Measurements from ENCODE around the gene EIF3D. TPM values are rescaled to one million over a fixed set of nuclear protein-coding genes. Genes with fewer than 3 reads are reported as not detected.
A peak's percentile ranks its signal among the peaks of the same experiment; 100 is the strongest.

The EIF3D gene
- total and polyA plus RNA-seq, 2 of the 13 experiments (the other 11 are each of a cell fraction or from before 2014, with no cell fraction given): 118 to 274 TPM

DNA sequence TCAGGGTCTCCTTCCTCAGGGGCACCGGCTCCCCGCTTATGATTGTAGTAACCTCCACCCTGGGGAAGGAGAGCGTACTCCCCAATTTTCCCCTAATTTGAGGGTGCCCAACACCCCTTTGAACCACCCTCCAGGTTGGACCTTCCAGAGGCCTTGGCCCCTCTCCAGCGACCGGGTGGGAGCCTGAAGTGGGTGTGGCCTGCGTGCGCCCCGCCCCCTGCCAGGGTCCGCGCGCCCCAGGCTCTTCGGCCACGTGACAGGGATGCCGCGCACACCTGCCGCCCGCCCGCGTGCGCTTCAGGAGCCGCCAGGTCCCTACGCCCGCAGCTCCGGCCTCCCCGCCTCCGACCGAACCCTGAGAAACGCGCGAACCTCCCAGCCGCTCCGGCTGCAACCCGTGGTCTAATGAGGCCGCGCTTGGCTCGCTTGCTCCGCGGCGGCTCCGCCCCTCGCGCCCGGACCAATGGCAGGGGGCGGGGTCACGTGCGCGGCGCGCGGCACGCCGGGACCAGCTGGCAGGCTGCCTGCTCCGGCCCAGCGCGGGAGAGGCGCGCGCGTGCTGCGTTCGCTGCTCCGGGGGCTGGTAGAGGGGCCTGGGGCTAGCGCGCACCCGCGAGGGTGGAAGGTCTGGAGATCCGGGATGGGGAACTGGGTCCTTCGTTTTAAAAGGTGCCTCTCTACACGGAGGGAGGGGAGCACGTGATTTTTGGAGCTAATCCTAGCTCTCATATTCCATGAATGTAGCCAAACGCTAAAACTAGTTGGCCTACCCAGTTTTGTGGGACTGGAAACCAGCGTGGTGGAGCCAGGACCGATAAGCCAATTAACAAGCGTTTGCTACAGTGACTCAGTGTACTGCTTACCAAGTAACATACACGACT lies 22.1 kb downstream of the EIF3D start, which contains the start of gene FOXRED2 (continued):
- TF ChIP-seq TCF12 (IDR thresholded peaks at IDR 0.05): no peak
- peak; percentile 96 for TF ChIP-seq TCF12 (CRISPR knock-in tag; IDR thresholded peaks at IDR 0.05)
- peak; percentile 98 for TF ChIP-seq ZNF709 (CRISPR knock-in tag; IDR thresholded peaks at IDR 0.05)
- TF ChIP-seq, protein P1, sequence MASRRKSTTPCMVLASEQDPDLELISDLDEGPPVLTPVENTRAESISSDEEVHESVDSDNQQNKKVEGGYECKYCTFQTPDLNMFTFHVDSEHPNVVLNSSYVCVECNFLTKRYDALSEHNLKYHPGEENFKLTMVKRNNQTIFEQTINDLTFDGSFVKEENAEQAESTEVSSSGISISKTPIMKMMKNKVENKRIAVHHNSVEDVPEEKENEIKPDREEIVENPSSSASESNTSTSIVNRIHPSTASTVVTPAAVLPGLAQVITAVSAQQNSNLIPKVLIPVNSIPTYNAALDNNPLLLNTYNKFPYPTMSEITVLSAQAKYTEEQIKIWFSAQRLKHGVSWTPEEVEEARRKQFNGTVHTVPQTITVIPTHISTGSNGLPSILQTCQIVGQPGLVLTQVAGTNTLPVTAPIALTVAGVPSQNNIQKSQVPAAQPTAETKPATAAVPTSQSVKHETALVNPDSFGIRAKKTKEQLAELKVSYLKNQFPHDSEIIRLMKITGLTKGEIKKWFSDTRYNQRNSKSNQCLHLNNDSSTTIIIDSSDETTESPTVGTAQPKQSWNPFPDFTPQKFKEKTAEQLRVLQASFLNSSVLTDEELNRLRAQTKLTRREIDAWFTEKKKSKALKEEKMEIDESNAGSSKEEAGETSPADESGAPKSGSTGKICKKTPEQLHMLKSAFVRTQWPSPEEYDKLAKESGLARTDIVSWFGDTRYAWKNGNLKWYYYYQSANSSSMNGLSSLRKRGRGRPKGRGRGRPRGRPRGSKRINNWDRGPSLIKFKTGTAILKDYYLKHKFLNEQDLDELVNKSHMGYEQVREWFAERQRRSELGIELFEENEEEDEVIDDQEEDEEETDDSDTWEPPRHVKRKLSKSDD (CRISPR knock-in tag; IDR thresholded peaks at IDR 0.05; ENCODE audit: low read depth): peak; percentile 80; the same call in 1 of the 2 replicates
- TF ChIP-seq SNAI1 (CRISPR knock-in tag; IDR thresholded peaks at IDR 0.05; ENCODE audit: borderline replicate concordance): 0 out of 2 replicates have a peak, but pooled peaks have one; percentile 61
- TF ChIP-seq, protein P2, sequence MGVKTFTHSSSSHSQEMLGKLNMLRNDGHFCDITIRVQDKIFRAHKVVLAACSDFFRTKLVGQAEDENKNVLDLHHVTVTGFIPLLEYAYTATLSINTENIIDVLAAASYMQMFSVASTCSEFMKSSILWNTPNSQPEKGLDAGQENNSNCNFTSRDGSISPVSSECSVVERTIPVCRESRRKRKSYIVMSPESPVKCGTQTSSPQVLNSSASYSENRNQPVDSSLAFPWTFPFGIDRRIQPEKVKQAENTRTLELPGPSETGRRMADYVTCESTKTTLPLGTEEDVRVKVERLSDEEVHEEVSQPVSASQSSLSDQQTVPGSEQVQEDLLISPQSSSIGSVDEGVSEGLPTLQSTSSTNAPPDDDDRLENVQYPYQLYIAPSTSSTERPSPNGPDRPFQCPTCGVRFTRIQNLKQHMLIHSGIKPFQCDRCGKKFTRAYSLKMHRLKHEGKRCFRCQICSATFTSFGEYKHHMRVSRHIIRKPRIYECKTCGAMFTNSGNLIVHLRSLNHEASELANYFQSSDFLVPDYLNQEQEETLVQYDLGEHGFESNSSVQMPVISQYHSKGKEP (CRISPR knock-in tag; IDR thresholded peaks at IDR 0.05): no peak; the same call in 1 of the 2 replicates
- TF ChIP-seq SALL1 (CRISPR knock-in tag; IDR thresholded peaks at IDR 0.05): peak; percentile 96
- TF ChIP-seq, protein P3, sequence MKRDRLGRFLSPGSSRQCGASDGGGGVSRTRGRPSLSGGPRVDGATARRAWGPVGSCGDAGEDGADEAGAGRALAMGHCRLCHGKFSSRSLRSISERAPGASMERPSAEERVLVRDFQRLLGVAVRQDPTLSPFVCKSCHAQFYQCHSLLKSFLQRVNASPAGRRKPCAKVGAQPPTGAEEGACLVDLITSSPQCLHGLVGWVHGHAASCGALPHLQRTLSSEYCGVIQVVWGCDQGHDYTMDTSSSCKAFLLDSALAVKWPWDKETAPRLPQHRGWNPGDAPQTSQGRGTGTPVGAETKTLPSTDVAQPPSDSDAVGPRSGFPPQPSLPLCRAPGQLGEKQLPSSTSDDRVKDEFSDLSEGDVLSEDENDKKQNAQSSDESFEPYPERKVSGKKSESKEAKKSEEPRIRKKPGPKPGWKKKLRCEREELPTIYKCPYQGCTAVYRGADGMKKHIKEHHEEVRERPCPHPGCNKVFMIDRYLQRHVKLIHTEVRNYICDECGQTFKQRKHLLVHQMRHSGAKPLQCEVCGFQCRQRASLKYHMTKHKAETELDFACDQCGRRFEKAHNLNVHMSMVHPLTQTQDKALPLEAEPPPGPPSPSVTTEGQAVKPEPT (CRISPR knock-in tag; IDR thresholded peaks at IDR 0.05; ENCODE audit: low read depth): peak; percentile 96
- TF ChIP-seq, protein P4, sequence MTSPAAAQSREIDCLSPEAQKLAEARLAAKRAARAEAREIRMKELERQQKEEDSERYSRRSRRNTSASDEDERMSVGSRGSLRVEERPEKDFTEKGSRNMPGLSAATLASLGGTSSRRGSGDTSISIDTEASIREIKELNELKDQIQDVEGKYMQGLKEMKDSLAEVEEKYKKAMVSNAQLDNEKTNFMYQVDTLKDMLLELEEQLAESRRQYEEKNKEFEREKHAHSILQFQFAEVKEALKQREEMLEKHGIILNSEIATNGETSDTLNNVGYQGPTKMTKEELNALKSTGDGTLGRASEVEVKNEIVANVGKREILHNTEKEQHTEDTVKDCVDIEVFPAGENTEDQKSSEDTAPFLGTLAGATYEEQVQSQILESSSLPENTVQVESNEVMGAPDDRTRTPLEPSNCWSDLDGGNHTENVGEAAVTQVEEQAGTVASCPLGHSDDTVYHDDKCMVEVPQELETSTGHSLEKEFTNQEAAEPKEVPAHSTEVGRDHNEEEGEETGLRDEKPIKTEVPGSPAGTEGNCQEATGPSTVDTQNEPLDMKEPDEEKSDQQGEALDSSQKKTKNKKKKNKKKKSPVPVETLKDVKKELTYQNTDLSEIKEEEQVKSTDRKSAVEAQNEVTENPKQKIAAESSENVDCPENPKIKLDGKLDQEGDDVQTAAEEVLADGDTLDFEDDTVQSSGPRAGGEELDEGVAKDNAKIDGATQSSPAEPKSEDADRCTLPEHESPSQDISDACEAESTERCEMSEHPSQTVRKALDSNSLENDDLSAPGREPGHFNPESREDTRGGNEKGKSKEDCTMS (CRISPR knock-in tag; conservative IDR thresholded peaks at IDR 0.05): no peak
- no peak for TF ChIP-seq PLRG1 (conservative IDR thresholded peaks at IDR 0.05)
- TF ChIP-seq ZNF143 (CRISPR knock-in tag; IDR thresholded peaks at IDR 0.05): peak; percentile 87
- peak; percentile 81 for TF ChIP-seq TARDBP (CRISPR knock-in tag; IDR thresholded peaks at IDR 0.05)
- no peak for TF ChIP-seq ZNF256 (CRISPR knock-in tag; conservative IDR thresholded peaks at IDR 0.05)
- peak; percentile 73 for TF ChIP-seq PHF21A (CRISPR knock-in tag; IDR thresholded peaks at IDR 0.05)
- TF ChIP-seq HDAC1 (CRISPR knock-in tag; IDR thresholded peaks at IDR 0.05): peak; percentile 85
- TF ChIP-seq, protein P5, sequence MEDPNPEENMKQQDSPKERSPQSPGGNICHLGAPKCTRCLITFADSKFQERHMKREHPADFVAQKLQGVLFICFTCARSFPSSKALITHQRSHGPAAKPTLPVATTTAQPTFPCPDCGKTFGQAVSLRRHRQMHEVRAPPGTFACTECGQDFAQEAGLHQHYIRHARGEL (CRISPR knock-in tag; IDR thresholded peaks at IDR 0.05): peak; percentile 92
- TF ChIP-seq, protein P6, sequence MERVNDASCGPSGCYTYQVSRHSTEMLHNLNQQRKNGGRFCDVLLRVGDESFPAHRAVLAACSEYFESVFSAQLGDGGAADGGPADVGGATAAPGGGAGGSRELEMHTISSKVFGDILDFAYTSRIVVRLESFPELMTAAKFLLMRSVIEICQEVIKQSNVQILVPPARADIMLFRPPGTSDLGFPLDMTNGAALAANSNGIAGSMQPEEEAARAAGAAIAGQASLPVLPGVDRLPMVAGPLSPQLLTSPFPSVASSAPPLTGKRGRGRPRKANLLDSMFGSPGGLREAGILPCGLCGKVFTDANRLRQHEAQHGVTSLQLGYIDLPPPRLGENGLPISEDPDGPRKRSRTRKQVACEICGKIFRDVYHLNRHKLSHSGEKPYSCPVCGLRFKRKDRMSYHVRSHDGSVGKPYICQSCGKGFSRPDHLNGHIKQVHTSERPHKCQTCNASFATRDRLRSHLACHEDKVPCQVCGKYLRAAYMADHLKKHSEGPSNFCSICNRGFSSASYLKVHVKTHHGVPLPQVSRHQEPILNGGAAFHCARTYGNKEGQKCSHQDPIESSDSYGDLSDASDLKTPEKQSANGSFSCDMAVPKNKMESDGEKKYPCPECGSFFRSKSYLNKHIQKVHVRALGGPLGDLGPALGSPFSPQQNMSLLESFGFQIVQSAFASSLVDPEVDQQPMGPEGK (CRISPR knock-in tag; IDR thresholded peaks at IDR 0.05): peak; percentile 55; the same call in 1 of the 2 replicates
